GM21367 (cell line): ENCODE results near the gene C12orf60.

Experiments used
- ATAC-seq: cut with Tn5 transposase; IDR thresholded peaks from one replicate; pipeline ENCODE4 v1.9.1; 2021; ENCODE audit not compliant: unreplicated experiment

C12orf60 gene

DNA sequence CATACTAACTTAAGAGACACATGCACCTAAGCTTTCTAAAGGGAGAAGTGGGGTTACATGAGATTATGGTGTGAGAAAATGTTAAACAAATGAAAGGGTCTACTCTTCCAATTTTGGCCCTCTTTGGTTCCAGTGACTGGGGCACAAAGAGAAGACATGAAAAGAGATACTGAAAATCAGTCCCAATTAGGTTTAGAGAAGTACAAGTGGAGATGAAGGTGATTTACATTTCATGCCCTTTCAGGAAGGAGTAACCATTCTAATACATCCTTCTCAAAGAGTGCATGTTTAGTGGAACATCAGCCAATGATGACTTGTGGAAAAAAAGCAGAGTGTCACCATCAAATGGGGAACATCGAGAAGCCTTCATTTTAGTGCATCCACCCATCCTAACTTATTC lies 67.8 kb downstream of the C12orf60 start:
- ATAC-seq = no peak

DNA sequence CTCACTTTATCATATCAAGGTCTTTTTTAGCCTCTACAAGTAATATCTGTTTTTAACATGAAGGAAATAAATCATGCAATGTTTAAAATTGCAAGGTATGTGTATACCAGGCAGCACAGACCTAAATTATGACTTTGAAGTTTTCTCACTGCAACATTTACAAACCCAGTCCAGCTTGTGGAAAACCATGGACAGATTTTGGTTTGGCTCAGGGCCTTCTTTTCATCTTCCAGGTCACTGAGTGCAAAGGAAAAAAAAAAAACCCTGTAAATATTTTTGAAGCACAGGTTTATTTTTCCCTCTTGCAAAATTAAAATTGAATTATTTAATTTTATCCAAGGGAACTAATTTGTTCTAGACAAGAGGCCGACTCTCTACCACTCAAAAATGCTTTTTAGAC lies 68.4 kb downstream of the C12orf60 start:
- no peak for ATAC-seq

DNA sequence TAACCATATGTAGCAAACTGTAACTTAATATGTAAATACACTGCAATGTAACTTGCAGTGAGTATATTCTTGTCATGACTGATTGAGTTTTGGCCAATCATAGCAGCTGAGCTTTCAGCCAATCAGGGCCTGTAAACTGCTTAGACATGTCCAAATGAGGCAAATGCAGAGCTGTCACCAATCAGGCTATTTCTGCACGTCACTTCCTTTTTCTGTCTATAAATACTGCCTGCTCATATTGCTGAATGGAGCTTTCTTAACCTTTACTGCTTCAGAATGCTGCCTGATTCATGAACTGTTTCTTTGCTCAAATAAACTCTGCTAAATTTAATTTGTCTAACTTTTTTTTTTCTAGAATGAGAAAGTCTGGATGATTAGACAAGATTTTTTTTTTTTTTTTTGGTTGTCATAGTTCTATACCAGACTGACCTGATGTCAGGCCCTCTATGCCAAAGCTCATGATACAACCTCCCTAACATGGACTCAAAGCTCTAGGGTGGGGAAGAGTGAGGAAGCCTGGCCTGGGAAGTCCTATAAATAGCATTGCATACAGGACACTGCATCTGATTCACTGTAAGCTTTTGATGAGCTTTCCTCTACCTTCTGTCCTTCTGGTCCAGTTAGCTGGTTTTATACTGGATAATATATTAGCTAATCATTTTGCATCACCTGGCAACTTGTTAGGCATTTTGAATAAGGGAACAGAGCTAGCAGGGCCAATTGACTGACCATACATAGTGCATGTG lies 70.1 kb downstream of the C12orf60 start:
- ATAC-seq = no peak
